HepG2 (cell line): ENCODE measurements around the gene MPPE1. TPM values are rescaled to one million over a fixed set of nuclear protein-coding genes. Genes with fewer than 3 reads are reported as not detected.
A peak's percentile ranks its signal among the peaks of the same experiment; 100 is the strongest.

Source experiments
- AHR ChIP-seq: IDR thresholded peaks from 2 replicates; pipeline ENCODE4 v1.6.1; 2018; ENCODE audit warnings: missing genetic modification reagents, missing compliant biosample characterization
- BHLHE40 ChIP-seq: IDR thresholded peaks from 2 replicates; pipeline ENCODE4 v1.6.1; 2011; ENCODE audit warnings: low read length, improper control_type of control experiment
- CEBPB ChIP-seq: IDR thresholded peaks from 2 replicates; pipeline ENCODE4 v1.6.1; 2011; ENCODE audit warnings: low read depth, low read length, improper control_type of control experiment, borderline replicate concordance
- DBP ChIP-seq: sonication (generic); formaldehyde crosslinking; IDR thresholded peaks from 2 replicates; pipeline ENCODE4 v1.4.0; 2020; ENCODE audit warnings: missing genetic modification reagents; ENCODE audit errors: not compliant biosample characterization
- FOXM1 ChIP-seq: sonication (generic); formaldehyde crosslinking; IDR thresholded peaks from 2 replicates; pipeline ENCODE4 v1.5.0; 2020; ENCODE audit warnings: missing genetic modification reagents
- HNRNPK ChIP-seq: fragments of 200-400 bp; formaldehyde crosslinking; IDR thresholded peaks from 2 replicates; pipeline ENCODE4 v1.6.1; 2018; ENCODE audit warnings: low read length, low read depth, moderate library complexity, mild to moderate bottlenecking; ENCODE audit not compliant: poor library complexity, severe bottlenecking
- HNRNPL ChIP-seq: fragments of 200-400 bp; formaldehyde crosslinking; IDR thresholded peaks from 2 replicates; pipeline ENCODE4 v1.6.1; 2017; ENCODE audit warnings: mild to moderate bottlenecking, low read depth, low read length
- IRF1 ChIP-seq: sonication (generic); formaldehyde crosslinking; IDR thresholded peaks from 2 replicates; pipeline ENCODE4 v1.4.0; 2020; ENCODE audit warnings: low read depth, mild to moderate bottlenecking, missing genetic modification reagents
- MEF2D ChIP-seq: sonication (generic); formaldehyde crosslinking; IDR thresholded peaks from 2 replicates; pipeline ENCODE4 v1.5.1; 2020; ENCODE audit warnings: mild to moderate bottlenecking, missing genetic modification reagents
- MTF1 ChIP-seq: sonication (generic); formaldehyde crosslinking; IDR thresholded peaks from 2 replicates; pipeline ENCODE4 v1.5.0; 2020; ENCODE audit warnings: missing genetic modification reagents
- NFATC3 ChIP-seq: sonication (generic); formaldehyde crosslinking; IDR thresholded peaks from 2 replicates; pipeline ENCODE4 v1.5.1; 2020; ENCODE audit warnings: mild to moderate bottlenecking, missing genetic modification reagents
- PAX8 ChIP-seq: sonication (generic); formaldehyde crosslinking; IDR thresholded peaks from 2 replicates; pipeline ENCODE4 v1.8.0; 2022; ENCODE audit warnings: mild to moderate bottlenecking, missing genetic modification reagents, borderline replicate concordance
- PHB2 ChIP-seq: fragments of 450-650 bp; IDR thresholded peaks from 2 replicates; pipeline ENCODE4 v1.6.1; 2018; ENCODE audit not compliant: partially characterized antibody
- PHF21A ChIP-seq: sonication (generic); formaldehyde crosslinking; IDR thresholded peaks from 2 replicates; pipeline ENCODE4 v1.5.0; 2020; ENCODE audit warnings: mild to moderate bottlenecking, missing genetic modification reagents
- POLR2AphosphoS2 ChIP-seq: IDR thresholded peaks from 2 replicates; pipeline ENCODE4 v1.6.1; 2011; ENCODE audit warnings: low read depth, low read length, improper control_type of control experiment
- REPIN1 ChIP-seq: sonication (generic); formaldehyde crosslinking; IDR thresholded peaks from 2 replicates; pipeline ENCODE4 v1.8.0; 2022; ENCODE audit warnings: missing genetic modification reagents, low read depth, mild to moderate bottlenecking, borderline replicate concordance
- SIN3B ChIP-seq: fragments of 150-350 bp; IDR thresholded peaks from 2 replicates; pipeline ENCODE4 v1.6.1; 2014; ENCODE audit warnings: low read length
- SMAD9 ChIP-seq: sonication (generic); formaldehyde crosslinking; IDR thresholded peaks from 2 replicates; pipeline ENCODE4 v1.5.1; 2020; ENCODE audit warnings: mild to moderate bottlenecking, missing genetic modification reagents
- SP5 ChIP-seq: IDR thresholded peaks from 2 replicates; pipeline ENCODE4 v1.6.1; 2016; ENCODE audit warnings: low read depth, borderline replicate concordance
- TEAD2 ChIP-seq: sonication (generic); formaldehyde crosslinking; IDR thresholded peaks from 2 replicates; pipeline ENCODE4 v1.9.0; 2021; ENCODE audit warnings: missing genetic modification reagents
- XRCC5 ChIP-seq: fragments of 200-400 bp; formaldehyde crosslinking; optimal IDR thresholded peaks from 2 replicates; pipeline ENCODE3; 2017; ENCODE audit warnings: mild to moderate bottlenecking, low read length
- ZC3H4 ChIP-seq: sonication (generic); formaldehyde crosslinking; IDR thresholded peaks from 2 replicates; pipeline ENCODE4 v1.4.0; 2020; ENCODE audit warnings: missing genetic modification reagents, borderline replicate concordance
- ZNF317 ChIP-seq: sonication (generic); formaldehyde crosslinking; IDR thresholded peaks from 2 replicates; pipeline ENCODE4 v1.5.0; 2020; ENCODE audit warnings: mild to moderate bottlenecking, missing genetic modification reagents
- ZNF331 ChIP-seq: sonication (generic); formaldehyde crosslinking; IDR thresholded peaks from 2 replicates; pipeline ENCODE4 v1.4.0; 2020; ENCODE audit warnings: missing genetic modification reagents
- ZNF552 ChIP-seq: sonication (generic); formaldehyde crosslinking; IDR thresholded peaks from 2 replicates; pipeline ENCODE4 v1.9.0; 2022; ENCODE audit warnings: missing genetic modification reagents, mild to moderate bottlenecking, borderline replicate concordance
- ZNF629 ChIP-seq: sonication (generic); formaldehyde crosslinking; conservative IDR thresholded peaks from 2 replicates; pipeline ENCODE4 v1.5.0; 2020; ENCODE audit warnings: missing genetic modification reagents
- ZNF674 ChIP-seq: sonication (generic); formaldehyde crosslinking; IDR thresholded peaks from 2 replicates; pipeline ENCODE4 v1.5.0; 2020; ENCODE audit warnings: low read depth, mild to moderate bottlenecking, missing genetic modification reagents
- ZSCAN9 ChIP-seq: IDR thresholded peaks from 2 replicates; pipeline ENCODE4 v1.6.1; 2016; ENCODE audit warnings: borderline replicate concordance
- ZUFSP ChIP-seq: sonication (generic); formaldehyde crosslinking; IDR thresholded peaks from 2 replicates; pipeline ENCODE4 v1.9.0; 2021; ENCODE audit warnings: missing genetic modification reagents, mild to moderate bottlenecking, borderline replicate concordance
- polyA plus RNA-seq, 8 experiments: library from polyadenylated mRNA; depleted of rRNA in 3 of 8; stranded (reverse) in 7 of 8; unstranded in 1 of 8; fragments of >200 nt; fragmentation: Illumina TruSeq in 4 of 8; extraction: Trizol in 4 of 8; gene quantifications; 2 replicates each; pipeline versions ENCODE4 v1.2.1 to v1.2.3, GENCODE V29; 2011 to 2016; ENCODE audit warnings: low read depth in 4 of 8, missing spikeins in 1 of 8, mixed read lengths in 1 of 8; ENCODE audit not compliant: insufficient read depth in 1 of 8
- total RNA-seq, 5 experiments: library from RNA; depleted of rRNA; stranded (reverse); fragments of >200 nt; fragmentation: Illumina TruSeq; extraction: Trizol; gene quantifications; 2 replicates each; pipeline ENCODE4 v1.2.3, GENCODE V29; 2016; ENCODE audit warnings: low read depth in 1 of 5

Gene MPPE1
- total and polyA plus RNA-seq, 2 of the 13 experiments (the other 11 are each of a cell fraction or from before 2014, with no cell fraction given) = 9.6 to 11.9 TPM

DNA sequence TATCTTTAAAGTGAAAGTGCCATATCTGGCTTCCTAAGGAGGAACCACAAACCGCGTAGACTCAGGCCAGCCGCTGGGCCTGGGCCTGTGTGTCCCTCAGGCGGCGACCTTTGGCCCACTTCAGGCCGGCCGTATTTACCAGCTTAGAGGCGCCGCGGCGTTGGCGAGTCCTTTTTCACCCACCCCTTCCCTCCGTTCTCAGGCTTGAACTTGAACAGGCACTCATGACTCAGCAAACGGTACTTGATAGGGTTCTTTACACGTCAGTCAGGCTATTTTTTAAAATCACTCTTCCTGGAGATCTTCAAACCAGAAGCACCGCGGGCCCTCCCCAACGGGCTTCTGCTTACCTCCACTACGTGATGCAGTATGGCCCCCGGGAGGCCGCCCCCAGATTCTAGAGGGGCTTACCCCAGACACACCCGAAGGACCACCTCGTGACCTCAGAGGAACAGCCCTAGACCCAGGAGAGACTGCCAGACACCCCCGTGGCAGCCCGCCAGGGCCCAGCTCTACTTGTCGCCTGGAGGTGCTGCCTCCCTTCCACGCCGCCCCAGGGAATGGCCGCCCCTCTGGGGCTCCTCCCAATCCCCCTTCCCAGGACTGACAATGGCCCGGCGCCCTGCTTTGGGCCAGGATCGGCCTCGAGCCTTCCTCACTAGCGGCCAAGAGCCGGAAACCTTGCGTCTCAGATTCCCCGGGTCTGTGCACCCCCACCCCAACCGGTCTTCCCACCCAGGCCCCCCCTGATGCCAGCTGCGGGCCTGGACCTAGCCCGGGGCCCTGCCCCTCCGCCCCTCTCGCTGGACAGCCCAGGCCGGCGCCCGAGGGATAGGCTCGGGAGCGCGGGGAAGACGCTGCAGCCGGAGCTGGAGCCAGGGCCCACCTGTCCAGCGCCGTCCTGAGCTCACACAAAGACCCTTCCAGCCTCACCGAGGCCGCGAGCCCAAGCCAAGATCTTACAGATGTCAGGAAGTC is 39.4 kb upstream of the MPPE1 start (continued):
- TF ChIP-seq ZUFSP = no peak
- no peak for TF ChIP-seq TEAD2 (CRISPR knock-in tag)
- no peak for TF ChIP-seq CEBPB
- TF ChIP-seq ZC3H4 (CRISPR knock-in tag) = no peak
- TF ChIP-seq MEF2D (CRISPR knock-in tag) = 0 out of 2 replicates have a peak, but pooled peaks have one; percentile 42
- TF ChIP-seq SMAD9 = no peak
- no peak for TF ChIP-seq NFATC3 (CRISPR knock-in tag)
- peak; percentile 28; the same call in 1 of the 2 replicates for TF ChIP-seq REPIN1
- TF ChIP-seq PAX8 (CRISPR knock-in tag) = no peak
- no peak for TF ChIP-seq FOXM1 (CRISPR knock-in tag)
- no peak for TF ChIP-seq ZNF552 (CRISPR knock-in tag)
- TF ChIP-seq ZSCAN9 (CRISPR knock-in tag) = no peak
- no peak for TF ChIP-seq SIN3B
- no peak; the same call in 1 of the 2 replicates for TF ChIP-seq ZNF317 (CRISPR knock-in tag)
- TF ChIP-seq HNRNPL = no peak
- TF ChIP-seq AHR (CRISPR knock-in tag) = 0 out of 2 replicates have a peak, but pooled peaks have one; percentile 34
- no peak for TF ChIP-seq PHB2
- no peak for TF ChIP-seq ZNF629 (CRISPR knock-in tag)
- no peak for TF ChIP-seq SP5 (CRISPR knock-in tag)
- no peak for TF ChIP-seq HNRNPK
- no peak for TF ChIP-seq POLR2AphosphoS2
- TF ChIP-seq ZNF331 = peak; percentile 80
- peak; percentile 86 for TF ChIP-seq XRCC5
- no peak for TF ChIP-seq MTF1 (CRISPR knock-in tag)
- no peak for TF ChIP-seq DBP (CRISPR knock-in tag)
- peak; percentile 80 for TF ChIP-seq PHF21A (CRISPR knock-in tag)
- TF ChIP-seq ZNF674 (CRISPR knock-in tag) = no peak
- no peak for TF ChIP-seq IRF1 (CRISPR knock-in tag)
- no peak for TF ChIP-seq BHLHE40
